Right lobe of liver (tissue), 4 donors: ENCODE measurements around the gene FAM151A.
"Not testable (repeated sequence)": the region's sequence is repeated elsewhere in the genome, so short reads cannot be mapped to it uniquely, and the experiment has no call there.

ENCODE experiments used
- CTCF ChIP-seq, 4 donors: fragments of 200-600 bp in 3 of 4; fragments of 450-650 bp in 1 of 4; IDR thresholded peaks; one replicate each; pipeline versions ENCODE4 v1.5.1 to v1.8.0; 2016 to 2022; ENCODE audit warnings: antibody characterized with exemption in 4 of 4, mild to moderate bottlenecking in 2 of 4
- POLR2A ChIP-seq: fragments of 450-650 bp; IDR thresholded peaks from one replicate; pipeline ENCODE4 v1.6.1; 2017; ENCODE audit warnings: antibody characterized with exemption, mild to moderate bottlenecking
- donor health status: DM: no; HTN: no; CAD: no.
- donor health status: DM: no; HTN: no; CAD: no.
- donor health status: DM: no; HTN: yes; CAD: no.

GRCh38 chr1:54636461-54637446 lies 13.4 kb upstream of the FAM151A start:
- TF ChIP-seq CTCF (IDR thresholded peaks at IDR 0.05); POLR2A: not testable (repeated sequence)
